Skin of body (tissue), 2 donors: ENCODE results near the gene CORO7. TPM values are rescaled to one million over a fixed set of nuclear protein-coding genes. Genes with fewer than 3 reads are reported as not detected.

ENCODE experiments used
- DNase-seq: peaks from one replicate; lab custom pipeline; 2025; lab: John Stamatoyannopoulos, UW
- total RNA-seq: library from RNA; depleted of rRNA; stranded (reverse); fragments of >200 nt; gene quantifications from one replicate; pipeline ENCODE4 v1.2.3, GENCODE V29; 2014

The CORO7 gene
- total RNA-seq, 1 donor from 2014 or later, result 10.9 TPM

- DNase-seq, result no peak
Observed at GRCh38 chr16:4385066-4385788, 31.2 kb downstream of the CORO7 start.

GRCh38 chr16:4384509-4384942 is 31.9 kb downstream of the CORO7 start:
- peak; percentile 41 for DNase-seq

- no peak for DNase-seq
Observed at GRCh38 chr16:4383591-4384444, 32.6 kb downstream of the CORO7 start.

- DNase-seq, result no peak
Observed at GRCh38 chr16:4382795-4383357, 33.5 kb downstream of the CORO7 start.

GRCh38 chr16:4381935-4382794 is 34.2 kb downstream of the CORO7 start:
- DNase-seq, result no peak

- no peak for DNase-seq
Observed at GRCh38 chr16:4381072-4381934, 35.1 kb downstream of the CORO7 start.

GRCh38 chr16:4380119-4381063 is 36.0 kb downstream of the CORO7 start:
- peak; percentile 49 for DNase-seq

- no peak for DNase-seq
Observed at GRCh38 chr16:4378999-4379690, 37.3 kb downstream of the CORO7 start.

GRCh38 chr16:4378161-4378666 is 38.2 kb downstream of the CORO7 start:
- no peak for DNase-seq

- DNase-seq, result no peak
Observed at GRCh38 chr16:4377573-4378154, 38.7 kb downstream of the CORO7 start.

- no peak for DNase-seq
Observed at GRCh38 chr16:4376893-4377572, 39.4 kb downstream of the CORO7 start.

GRCh38 chr16:4376126-4376892 is 40.1 kb downstream of the CORO7 start:
- DNase-seq, result no peak

- no peak for DNase-seq
Observed at GRCh38 chr16:4375717-4376116, 40.7 kb downstream of the CORO7 start.

- DNase-seq, result peak; percentile 82
Observed at GRCh38 chr16:4373909-4374742, 42.3 kb downstream of the CORO7 start.

- peak; percentile 18 for DNase-seq
Observed at GRCh38 chr16:4373356-4373908, 43.0 kb downstream of the CORO7 start.
